T47D (cell line): Measurements from ENCODE around the gene HTN1.

Source experiments
- DNase-seq, 2 experiments: peaks; one replicate each; pipeline versions ENCODE4 v3.0.0 to v3.0.0-alpha.2; 2011 to 2012; ENCODE audit warnings: low read depth in 1 of 2, low spot score in 1 of 2
- JUND ChIP-seq: IDR thresholded peaks from 2 replicates; pipeline ENCODE4 v1.6.1; 2012; ENCODE audit warnings: low read depth
- in situ Hi-C: cut with HindIII; loops from 2 replicates; pipeline ENCODE4 v1.10.0; 2016; ENCODE audit warnings: low sequenced_read_pairs, low pct_unique_long_range_greater_than_20kb

HTN1 gene

GRCh38 chr4:70062000-70062399, 11.8 kb downstream of the HTN1 start:
- TF ChIP-seq JUND = no peak
- no peak for DNase-seq
- in situ Hi-C loops = no loop called here

GRCh38 chr4:70080205-70080604, 30.0 kb downstream of the HTN1 start:
- TF ChIP-seq JUND = no peak
- in situ Hi-C loops = no loop called here
- no peak for DNase-seq

GRCh38 chr4:70099206-70099605, 49.0 kb downstream of the HTN1 start:
- TF ChIP-seq JUND = no peak
- in situ Hi-C loops = no loop called here
- no peak for DNase-seq
